H9 (cell line): ENCODE measurements around the gene WFDC5. TPM values are rescaled to one million over a fixed set of nuclear protein-coding genes. Genes with fewer than 3 reads are reported as not detected.
"Not testable (repeated sequence)": the region's sequence is repeated elsewhere in the genome, so short reads cannot be mapped to it uniquely, and the experiment has no call there.

Source experiments
- DNase-seq: peaks from one replicate; pipeline ENCODE4 v3.0.0-alpha.2; 2017
- H2AFZ ChIP-seq: one replicate; pipeline ENCODE4 v1.6.1; 2013; ENCODE audit warnings: mild to moderate bottlenecking, low read length, control low read depth, moderate library complexity
- H2AK5ac ChIP-seq: 2 replicates; pipeline ENCODE4 v1.6.1; 2013; ENCODE audit warnings: low read length, control low read depth, mixed read lengths; ENCODE audit not compliant: insufficient read length
- H2BK120ac ChIP-seq: one replicate; pipeline ENCODE4 v1.6.1; 2013; ENCODE audit warnings: low read depth, mild to moderate bottlenecking, low read length, control low read depth, inconsistent platforms; ENCODE audit not compliant: poor library complexity, severe bottlenecking
- H2BK12ac ChIP-seq: 2 replicates; pipeline ENCODE4 v1.6.1; 2013; ENCODE audit warnings: low read length, control low read depth, mixed read lengths, low read depth; ENCODE audit not compliant: insufficient read length
- H2BK15ac ChIP-seq: 2 replicates; pipeline ENCODE4 v1.6.1; 2013; ENCODE audit warnings: low read depth, low read length, control low read depth
- H2BK20ac ChIP-seq: one replicate; pipeline ENCODE4 v1.6.1; 2013; ENCODE audit warnings: low read depth, mild to moderate bottlenecking, low read length, control low read depth, inconsistent platforms; ENCODE audit not compliant: poor library complexity, severe bottlenecking
- H2BK5ac ChIP-seq: 2 replicates; pipeline ENCODE4 v1.6.1; 2013; ENCODE audit warnings: low read length, control low read depth, mixed read lengths; ENCODE audit not compliant: insufficient read length
- H3K14ac ChIP-seq: 2 replicates; pipeline ENCODE4 v1.6.1; 2013; ENCODE audit warnings: low read length, control low read depth; ENCODE audit not compliant: insufficient read depth
- H3K18ac ChIP-seq: 2 replicates; pipeline ENCODE4 v1.6.1; 2013; ENCODE audit warnings: low read depth, mild to moderate bottlenecking, mixed read lengths, low read length, control low read depth; ENCODE audit not compliant: insufficient read length
- H3K23ac ChIP-seq: 2 replicates; pipeline ENCODE4 v1.6.1; 2013; ENCODE audit warnings: low read length, control low read depth, mixed read lengths, low read depth; ENCODE audit not compliant: insufficient read length
- H3K23me2 ChIP-seq: 2 replicates; pipeline ENCODE4 v1.6.1; 2013; ENCODE audit warnings: low read depth, mild to moderate bottlenecking, mixed read lengths, low read length, control low read depth; ENCODE audit not compliant: insufficient read length, poor library complexity, severe bottlenecking
- H3K27ac ChIP-seq: 2 replicates; pipeline ENCODE4 v1.5.1; 2013; ENCODE audit warnings: low read length, control low read depth, mixed read lengths, low read depth; ENCODE audit not compliant: insufficient read length
- H3K27me3 ChIP-seq: 2 replicates; pipeline ENCODE4 v1.6.1; 2013; ENCODE audit warnings: low read length, control low read depth, inconsistent platforms; ENCODE audit not compliant: insufficient read depth
- H3K4ac ChIP-seq: 2 replicates; pipeline ENCODE4 v1.6.1; 2013; ENCODE audit warnings: low read depth, mild to moderate bottlenecking, control low read depth, inconsistent platforms, low read length, moderate library complexity
- H3K4me1 ChIP-seq: 2 replicates; pipeline ENCODE4 v1.6.1; 2013; ENCODE audit warnings: low read length, control low read depth, inconsistent platforms; ENCODE audit not compliant: insufficient read depth
- H3K4me2 ChIP-seq: 2 replicates; pipeline ENCODE4 v1.6.1; 2013; ENCODE audit warnings: low read length, control low read depth, mixed read lengths; ENCODE audit not compliant: insufficient read length, insufficient read depth
- H3K56ac ChIP-seq: 2 replicates; pipeline ENCODE4 v1.6.1; 2013; ENCODE audit warnings: low read depth, mild to moderate bottlenecking, mixed read lengths, low read length, control low read depth; ENCODE audit not compliant: insufficient read length
- H3K79me1 ChIP-seq: 2 replicates; pipeline ENCODE4 v1.6.1; 2013; ENCODE audit warnings: low read depth, mild to moderate bottlenecking, moderate library complexity, low read length, control low read depth, inconsistent platforms; ENCODE audit not compliant: insufficient read depth, poor library complexity, severe bottlenecking
- H3K79me2 ChIP-seq: 2 replicates; pipeline ENCODE4 v1.6.1; 2013; ENCODE audit warnings: low read length, control low read depth, inconsistent platforms; ENCODE audit not compliant: insufficient read depth
- H3K9ac ChIP-seq: 2 replicates; pipeline ENCODE4 v1.6.1; 2013; ENCODE audit warnings: low read length, control low read depth, mixed read lengths; ENCODE audit not compliant: insufficient read length; ENCODE audit errors: extremely low read depth
- H3K9me3 ChIP-seq: one replicate; pipeline ENCODE4 v1.6.1; 2013; ENCODE audit warnings: low read depth, low read length, inconsistent platforms; ENCODE audit not compliant: control insufficient read depth
- H3T11ph ChIP-seq: one replicate; pipeline ENCODE4 v1.6.1; 2013; ENCODE audit warnings: mild to moderate bottlenecking, low read length, control low read depth, inconsistent platforms
- H4K20me1 ChIP-seq: one replicate; pipeline ENCODE4 v1.6.1; 2013; ENCODE audit not compliant: control insufficient read depth, insufficient read length, insufficient read depth
- H4K5ac ChIP-seq: 2 replicates; pipeline ENCODE4 v1.6.1; 2013; ENCODE audit warnings: low read depth, mild to moderate bottlenecking, mixed read lengths, low read length, control low read depth; ENCODE audit not compliant: insufficient read length
- H4K8ac ChIP-seq: replicated peaks from 2 replicates; pipeline ENCODE4 v1.6.1; 2013; ENCODE audit warnings: low read length, control low read depth, mixed read lengths, low read depth; ENCODE audit not compliant: insufficient read length
- H4K91ac ChIP-seq: 2 replicates; pipeline ENCODE4 v1.6.1; 2013; ENCODE audit warnings: low read depth, mild to moderate bottlenecking, moderate library complexity, mixed read lengths, low read length, control low read depth; ENCODE audit not compliant: insufficient read length
- H3K27ac Mint-ChIP-seq, 3 experiments: 2 replicates in 2 of 3; 3 replicates in 1 of 3; pipeline ENCODE4 v1.8.0; 2020 to 2021; ENCODE audit warnings: mixed read lengths in 3 of 3, mild to moderate bottlenecking in 1 of 3, moderate library complexity in 1 of 3
- H3K27me3 Mint-ChIP-seq: 2 replicates; pipeline ENCODE4 v1.8.0; 2021; ENCODE audit warnings: low read depth, mild to moderate bottlenecking, moderate library complexity, mixed read lengths
- H3K36me3 Mint-ChIP-seq, 3 experiments: 2 replicates in 2 of 3; 3 replicates in 1 of 3; pipeline ENCODE4 v1.8.0; 2020 to 2021; ENCODE audit warnings: low read depth in 3 of 3, mixed read lengths in 3 of 3; ENCODE audit not compliant: insufficient read depth in 1 of 3
- H3K4me1 Mint-ChIP-seq, 2 experiments: 2 replicates each; pipeline ENCODE4 v1.8.0; 2020; ENCODE audit warnings: mixed read lengths in 2 of 2
- H3K4me3 Mint-ChIP-seq, 2 experiments: 2 replicates in 1 of 2; 3 replicates in 1 of 2; pipeline ENCODE4 v1.8.0; 2020 to 2021; ENCODE audit warnings: mild to moderate bottlenecking in 2 of 2, mixed read lengths in 2 of 2, moderate library complexity in 1 of 2
- H3K9me3 Mint-ChIP-seq, 2 experiments: 2 replicates in 1 of 2; 3 replicates in 1 of 2; pipeline ENCODE4 v1.8.0; 2020; ENCODE audit warnings: mild to moderate bottlenecking in 2 of 2, mixed read lengths in 2 of 2, moderate library complexity in 1 of 2
- WGBS: extraction: QIAGEN DNeasy Blood & Tissue Kit; methylation state at CpG from one replicate; pipeline ENCODE4 v1.1.7; 2013; ENCODE audit warnings: missing lambda C conversion rate, low lambda C conversion rate, mixed read lengths; ENCODE audit not compliant: insufficient read length; ENCODE audit errors: extremely low coverage; 5-methylcytosine and 5-hydroxymethylcytosine counted together
- total RNA-seq: library from RNA; stranded (reverse); gene quantifications from 2 replicates; pipeline ENCODE4 v1.2.1, GENCODE V29; 2021
- TF ChIP-seq, protein P1 (sequence below): fragments of 200-600 bp; sonication (generic); conservative IDR thresholded peaks from 3 replicates; pipeline ENCODE4 v1.8.0; 2021; ENCODE audit warnings: antibody characterized with exemption, mild to moderate bottlenecking

WFDC5 gene
- total RNA-seq, 1 experiment from 2014 or later, result not detected

DNA sequence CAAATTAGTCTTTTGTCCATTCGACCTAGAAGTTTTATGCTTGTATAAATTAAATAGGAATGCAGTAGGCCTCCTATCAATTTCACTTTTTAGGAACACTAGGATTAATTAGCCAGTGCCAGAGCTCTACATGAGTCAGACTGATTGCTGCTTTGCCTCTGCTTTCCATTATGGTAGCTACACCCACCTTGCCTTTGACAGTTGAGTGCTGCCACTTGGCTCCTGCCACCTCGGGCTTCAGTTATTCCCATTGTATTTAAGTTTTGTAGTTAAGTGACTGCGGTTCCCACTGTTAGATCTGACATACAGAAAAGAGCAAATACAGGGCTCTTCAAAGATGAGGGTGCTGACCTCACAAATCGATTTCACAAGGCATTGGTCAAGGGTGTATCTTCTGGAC lies 25.9 kb upstream of the WFDC5 start:
- Histone ChIP-seq H3K23ac (no peak overlapping the region), H3K56ac (no peak overlapping the region), H3K27me3 (no peaks in the 10 kb centered on the region), H3K4ac (no peak overlapping the region), H3K23me2 (no peaks in the 10 kb centered on the region), H3K9ac (no peak overlapping the region), H2AK5ac (no peak overlapping the region), H2AFZ (no peak overlapping the region), H4K5ac (no peak overlapping the region), H3T11ph (no peak overlapping the region), H2BK5ac (no peak overlapping the region), H2BK20ac (no peak overlapping the region), H3K18ac (no peak overlapping the region), H2BK15ac (no peak overlapping the region), H3K27ac (no peak overlapping the region), H2BK120ac (no peak overlapping the region), H4K8ac (no peak overlapping the region), H3K4me1 (no peaks in the 10 kb centered on the region), H4K91ac (no peak overlapping the region), H3K79me2 (no peaks in the 10 kb centered on the region), H4K20me1 (no peaks in the 10 kb centered on the region), H3K14ac (no peak overlapping the region), H3K4me2 (no peak overlapping the region), H2BK12ac (no peak overlapping the region), H3K9me3 (no peaks in the 10 kb centered on the region), H3K79me1 (no peaks in the 10 kb centered on the region)
- Mint-ChIP-seq H3K27me3 (peaks cover 38% of the 10 kb centered on the region), H3K9me3 (no peaks in the 10 kb centered on the region), H3K27ac (no peak overlapping the region), H3K4me1 (no peaks in the 10 kb centered on the region), H3K4me3 (no peak overlapping the region), H3K36me3 (no peaks in the 10 kb centered on the region)
- WGBS, result no CpG with 5 or more reads among the region's 4 CpGs
- TF ChIP-seq, protein P1, sequence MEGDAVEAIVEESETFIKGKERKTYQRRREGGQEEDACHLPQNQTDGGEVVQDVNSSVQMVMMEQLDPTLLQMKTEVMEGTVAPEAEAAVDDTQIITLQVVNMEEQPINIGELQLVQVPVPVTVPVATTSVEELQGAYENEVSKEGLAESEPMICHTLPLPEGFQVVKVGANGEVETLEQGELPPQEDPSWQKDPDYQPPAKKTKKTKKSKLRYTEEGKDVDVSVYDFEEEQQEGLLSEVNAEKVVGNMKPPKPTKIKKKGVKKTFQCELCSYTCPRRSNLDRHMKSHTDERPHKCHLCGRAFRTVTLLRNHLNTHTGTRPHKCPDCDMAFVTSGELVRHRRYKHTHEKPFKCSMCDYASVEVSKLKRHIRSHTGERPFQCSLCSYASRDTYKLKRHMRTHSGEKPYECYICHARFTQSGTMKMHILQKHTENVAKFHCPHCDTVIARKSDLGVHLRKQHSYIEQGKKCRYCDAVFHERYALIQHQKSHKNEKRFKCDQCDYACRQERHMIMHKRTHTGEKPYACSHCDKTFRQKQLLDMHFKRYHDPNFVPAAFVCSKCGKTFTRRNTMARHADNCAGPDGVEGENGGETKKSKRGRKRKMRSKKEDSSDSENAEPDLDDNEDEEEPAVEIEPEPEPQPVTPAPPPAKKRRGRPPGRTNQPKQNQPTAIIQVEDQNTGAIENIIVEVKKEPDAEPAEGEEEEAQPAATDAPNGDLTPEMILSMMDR, result no peak
- DNase-seq, result no peak

DNA sequence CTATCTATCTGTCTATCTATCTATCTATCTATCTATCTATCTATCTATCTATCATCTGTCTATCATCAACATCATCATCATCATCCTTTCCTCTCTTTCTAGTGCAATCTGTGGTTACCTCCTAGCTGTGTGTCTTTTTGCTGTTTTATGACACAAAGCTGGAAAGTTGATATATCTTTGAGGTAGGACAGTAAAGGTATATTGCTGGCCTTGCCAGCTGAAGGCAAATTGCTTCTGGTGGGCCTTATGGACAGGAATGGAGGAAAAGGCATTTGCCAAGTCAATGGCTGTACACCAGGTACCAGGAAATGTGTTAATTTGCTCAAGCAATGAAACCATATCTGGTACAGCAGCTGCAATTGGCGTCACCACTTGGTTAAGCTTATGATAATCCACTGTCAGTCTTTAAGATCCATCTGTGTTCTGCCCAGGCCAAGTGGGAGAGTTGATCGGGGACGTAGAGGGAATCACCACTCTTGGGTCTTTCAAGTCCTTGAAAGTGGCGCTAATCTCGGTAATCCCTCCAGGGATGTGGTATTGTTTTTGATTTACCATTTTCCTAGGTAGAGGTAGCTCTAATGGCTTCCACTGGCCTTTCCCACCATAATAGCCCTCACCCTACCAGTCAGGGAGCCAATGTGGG lies 24.9 kb upstream of the WFDC5 start:
- H4K8ac ChIP-seq, H3K27ac Mint-ChIP-seq, H3K27ac ChIP-seq, H3K9me3 Mint-ChIP-seq, H3K18ac ChIP-seq, H2BK12ac ChIP-seq, H3K27me3 ChIP-seq, H3K4ac ChIP-seq, H4K5ac ChIP-seq, H4K91ac ChIP-seq, DNase-seq, H2BK120ac ChIP-seq, H2BK15ac ChIP-seq, H4K20me1 ChIP-seq, H2AFZ ChIP-seq, H3K79me1 ChIP-seq, H3K79me2 ChIP-seq, H2BK20ac ChIP-seq, H3K4me1 ChIP-seq, H3K23me2 ChIP-seq, H3K4me1 Mint-ChIP-seq, H3T11ph ChIP-seq, H3K4me2 ChIP-seq, H3K14ac ChIP-seq, H3K4me3 Mint-ChIP-seq, H3K56ac ChIP-seq, H3K9me3 ChIP-seq, H3K9ac ChIP-seq, H3K23ac ChIP-seq, H2AK5ac ChIP-seq, H2BK5ac ChIP-seq, H3K36me3 Mint-ChIP-seq: not testable (repeated sequence)
- H3K27me3 Mint-ChIP-seq, result peaks cover 28% of the 10 kb centered on the region
- WGBS, result no CpG with 5 or more reads among the region's 5 CpGs
